GM18526 (cell line): ENCODE measurements around the gene TMEM45B.

Experiments
- POLR2A ChIP-seq: IDR thresholded peaks from 3 replicates; pipeline ENCODE4 v1.6.1; 2011; ENCODE audit not compliant: insufficient read length; ENCODE audit errors: extremely low read depth

Gene TMEM45B

GRCh38 chr11:129853518-129854231 lies 38.0 kb downstream of the TMEM45B start:
- TF ChIP-seq POLR2A: no peak

GRCh38 chr11:129854232-129854805 lies 38.7 kb downstream of the TMEM45B start:
- TF ChIP-seq POLR2A: no peak

GRCh38 chr11:129855086-129855485 lies 39.4 kb downstream of the TMEM45B start:
- no peak for TF ChIP-seq POLR2A

GRCh38 chr11:129856036-129856435 lies 40.4 kb downstream of the TMEM45B start:
- TF ChIP-seq POLR2A: no peak

DNA sequence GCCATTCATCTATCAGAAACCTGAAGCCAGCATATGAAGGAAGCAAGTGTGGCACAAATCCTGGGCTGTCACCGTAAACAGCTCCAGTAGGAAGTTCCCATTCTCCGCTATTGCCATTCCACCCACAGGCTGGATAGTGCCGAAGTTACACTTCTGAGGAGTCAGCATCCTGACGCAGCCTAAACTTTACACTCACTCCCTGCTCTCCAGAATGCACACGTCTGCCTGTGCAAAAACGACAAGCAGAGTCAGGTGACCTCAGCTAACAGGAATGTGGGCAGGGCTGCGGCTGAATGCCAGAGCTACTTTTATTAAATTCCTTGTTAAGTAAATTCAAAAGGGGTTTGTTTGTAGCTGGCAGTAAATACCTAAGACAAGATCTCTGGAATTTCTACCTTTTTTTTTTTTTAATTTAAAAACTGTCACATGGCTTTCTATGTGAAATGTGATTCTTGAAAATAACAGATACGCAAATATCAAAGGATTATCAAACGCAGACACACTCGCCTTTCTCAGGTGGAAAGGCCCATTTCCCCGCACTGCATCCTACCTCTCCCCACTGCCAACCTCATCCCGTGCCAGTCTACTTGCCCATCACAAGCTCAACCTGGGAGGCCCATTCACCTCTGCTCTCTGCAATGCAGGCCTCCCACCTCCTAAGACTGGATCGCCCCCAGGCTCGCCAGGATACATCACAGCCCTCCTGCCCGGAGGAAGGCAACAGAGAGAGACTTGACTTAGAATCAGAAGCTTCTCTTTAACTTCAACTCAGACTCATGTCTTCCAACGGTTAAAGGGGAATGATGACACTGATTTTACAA lies 46.3 kb downstream of the TMEM45B start:
- no peak for TF ChIP-seq POLR2A

GRCh38 chr11:129864811-129865210 lies 49.2 kb downstream of the TMEM45B start:
- no peak for TF ChIP-seq POLR2A

- no peak for TF ChIP-seq POLR2A
Observed at GRCh38 chr11:129865701-129866100, 50.1 kb downstream of the TMEM45B start.

GRCh38 chr11:129866311-129866710 lies 50.7 kb downstream of the TMEM45B start:
- no peak for TF ChIP-seq POLR2A

DNA sequence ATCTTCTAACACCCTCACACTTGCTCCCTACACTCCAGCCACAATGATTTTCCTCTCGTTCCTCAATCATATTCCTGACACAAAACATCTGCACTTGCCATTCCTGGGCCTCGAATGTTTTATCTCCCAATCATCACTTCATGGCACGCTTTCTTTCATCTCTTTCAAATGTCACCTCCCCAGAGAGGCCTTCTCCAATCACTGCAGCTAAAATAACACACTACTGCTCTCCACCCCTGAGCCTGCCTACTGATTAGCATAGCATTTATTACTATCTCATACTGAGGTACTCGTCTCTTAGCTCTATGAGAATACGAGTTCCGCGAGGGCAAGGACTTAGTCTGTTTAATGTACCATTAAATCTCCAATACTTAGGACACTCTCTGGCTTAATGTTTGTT lies 56.3 kb downstream of the TMEM45B start:
- no peak for TF ChIP-seq POLR2A

- no peak for TF ChIP-seq POLR2A
Observed at GRCh38 chr11:129880311-129880710, 64.7 kb downstream of the TMEM45B start.

DNA sequence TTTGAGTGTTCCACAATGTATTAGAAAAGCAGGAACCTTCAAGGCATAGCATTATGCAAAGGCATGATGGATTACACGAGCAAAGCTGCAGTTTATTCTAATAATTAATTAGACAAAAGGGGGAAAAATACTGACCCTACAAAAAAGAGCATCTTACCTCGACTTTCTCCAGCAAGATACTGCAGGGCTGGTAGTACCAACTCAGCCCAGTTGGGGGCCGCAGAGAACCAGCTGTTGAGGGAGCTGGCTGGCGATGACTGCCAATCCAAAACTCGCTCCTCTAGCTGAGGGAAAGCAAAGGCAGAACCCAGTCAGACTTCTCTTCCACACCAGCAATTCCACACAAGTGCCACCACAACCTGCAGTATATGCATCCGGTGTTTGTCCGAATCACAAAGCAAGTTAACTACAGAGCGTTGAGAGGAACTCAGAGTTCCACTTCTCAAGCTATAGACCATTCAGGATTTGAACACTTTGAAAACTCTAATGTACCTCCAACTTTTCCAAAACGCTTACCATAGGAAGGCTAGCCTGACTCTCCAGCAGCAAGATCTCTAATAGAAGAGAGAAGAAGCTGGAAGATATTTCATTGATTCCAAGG lies 66.0 kb downstream of the TMEM45B start:
- TF ChIP-seq POLR2A: no peak

DNA sequence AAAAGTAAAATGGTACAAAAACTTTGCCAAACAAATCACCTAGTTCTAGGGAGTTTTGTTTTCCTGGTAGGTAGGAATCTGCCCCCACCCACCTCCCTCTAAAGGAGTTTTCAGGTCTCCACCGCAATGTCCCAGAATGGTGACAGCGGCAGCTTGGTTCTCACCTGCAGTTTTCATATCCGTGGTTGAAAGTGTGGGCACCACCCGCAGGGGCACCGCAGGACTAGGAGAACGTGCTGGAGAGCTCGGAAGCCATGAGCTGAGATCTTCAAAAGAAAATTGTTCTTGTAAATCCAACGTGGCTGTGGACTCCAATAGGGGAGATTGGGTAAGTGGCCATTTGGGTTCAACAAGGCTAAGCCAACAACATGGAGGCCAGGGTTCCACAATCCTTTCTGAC lies 68.9 kb downstream of the TMEM45B start:
- TF ChIP-seq POLR2A: no peak

- TF ChIP-seq POLR2A: no peak
Observed at GRCh38 chr11:129885381-129885780, 69.7 kb downstream of the TMEM45B start.

DNA sequence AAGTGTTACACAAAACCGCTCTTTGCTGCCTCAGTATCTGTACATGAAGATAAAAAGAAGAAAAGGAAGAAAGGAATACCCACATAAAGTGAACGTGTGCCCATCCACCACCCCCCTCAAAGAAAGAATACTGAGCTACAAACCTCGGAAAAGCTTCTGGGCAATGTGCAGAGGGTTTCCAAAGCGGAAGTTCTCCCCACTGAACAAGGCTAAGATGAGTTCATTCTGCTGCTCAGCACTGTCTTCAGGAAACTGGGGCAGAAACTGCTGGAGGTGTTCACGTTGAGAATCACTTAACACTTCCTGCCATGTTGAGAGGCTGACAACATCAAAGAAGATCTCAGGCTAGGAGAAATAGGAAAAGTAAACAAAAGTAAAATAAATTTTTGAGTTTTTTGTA lies 72.8 kb downstream of the TMEM45B start:
- no peak for TF ChIP-seq POLR2A

- no peak for TF ChIP-seq POLR2A
Observed at GRCh38 chr11:129894278-129895125, 78.9 kb downstream of the TMEM45B start.
